H54 (cell line): ENCODE data around the gene TENT5A.
"Not testable (repeated sequence)": the region's sequence is repeated elsewhere in the genome, so short reads cannot be mapped to it uniquely, and the experiment has no call there.

Experiments
- DNase-seq: peaks from one replicate; pipeline ENCODE4 v3.0.0; 2011; ENCODE audit warnings: low spot score, mixed read lengths; ENCODE audit not compliant: insufficient read length
- FAIRE-seq: peaks from 3 replicates; lab custom pipeline; 2011; peaks lifted over from hg19 to GRCh38; lab: Jason Lieb, UNC
- POLR2A ChIP-seq: IDR thresholded peaks from 2 replicates; pipeline ENCODE4 v1.6.1; 2011; ENCODE audit warnings: low read depth, mild to moderate bottlenecking, low read length

Gene TENT5A

GRCh38 chr6:81750681-81751387 is 1.6 kb downstream of the TENT5A start:
- peak; percentile 20 for FAIRE-seq

DNA sequence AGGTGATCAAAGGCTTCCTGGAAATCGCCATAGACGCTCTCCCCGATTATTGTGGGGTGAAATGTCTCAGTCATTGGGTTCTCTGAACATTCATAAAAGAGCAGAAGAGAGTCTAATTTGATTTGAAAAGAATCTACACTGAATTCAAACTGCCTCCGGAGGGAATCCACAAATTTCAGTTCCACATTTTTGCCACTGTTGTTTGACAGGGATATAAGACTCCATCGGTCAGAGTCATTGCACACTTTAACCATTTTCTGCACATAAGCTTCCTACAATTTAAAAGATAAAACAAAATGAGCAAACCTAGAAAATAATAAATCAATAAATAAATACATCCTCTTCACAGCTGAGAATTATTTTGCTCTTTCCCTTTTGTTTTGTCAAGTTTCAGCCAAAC is 2.3 kb downstream of the TENT5A start:
- no peak for TF ChIP-seq POLR2A
- FAIRE-seq (no peak), DNase-seq (no peak)

More at GRCh38 chr6:81750681-81751387, 1.6 kb downstream of the TENT5A start:
- DNase-seq, result no peak
- no peak for TF ChIP-seq POLR2A

DNA sequence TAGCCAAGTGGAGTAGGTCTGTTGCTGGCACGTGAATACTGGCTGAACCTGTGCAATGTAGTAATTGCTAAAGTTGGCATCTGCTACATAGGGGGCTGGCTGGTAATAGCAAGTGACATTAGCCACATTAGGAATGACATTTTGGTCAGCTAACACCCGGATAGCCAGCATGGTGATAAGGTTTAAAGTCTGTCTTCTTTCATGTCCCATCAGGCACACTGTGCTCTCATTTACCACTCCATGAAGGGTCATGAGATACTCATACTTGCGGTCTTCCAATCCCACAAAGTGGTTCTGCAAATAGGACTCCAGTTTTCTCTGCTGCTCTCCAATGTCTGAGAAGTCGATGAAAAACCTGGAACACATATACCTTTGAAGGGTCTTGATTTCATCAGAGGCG is 2.8 kb downstream of the TENT5A start:
- FAIRE-seq, result no peak
- TF ChIP-seq POLR2A, result no peak
- DNase-seq, result no peak

GRCh38 chr6:81748994-81749393 is 3.5 kb downstream of the TENT5A start:
- FAIRE-seq, result no peak
- DNase-seq, result no peak
- no peak for TF ChIP-seq POLR2A

GRCh38 chr6:81747327-81747726 is 5.2 kb downstream of the TENT5A start:
- no peak for TF ChIP-seq POLR2A
- no peak for DNase-seq
- FAIRE-seq, result no peak

DNA sequence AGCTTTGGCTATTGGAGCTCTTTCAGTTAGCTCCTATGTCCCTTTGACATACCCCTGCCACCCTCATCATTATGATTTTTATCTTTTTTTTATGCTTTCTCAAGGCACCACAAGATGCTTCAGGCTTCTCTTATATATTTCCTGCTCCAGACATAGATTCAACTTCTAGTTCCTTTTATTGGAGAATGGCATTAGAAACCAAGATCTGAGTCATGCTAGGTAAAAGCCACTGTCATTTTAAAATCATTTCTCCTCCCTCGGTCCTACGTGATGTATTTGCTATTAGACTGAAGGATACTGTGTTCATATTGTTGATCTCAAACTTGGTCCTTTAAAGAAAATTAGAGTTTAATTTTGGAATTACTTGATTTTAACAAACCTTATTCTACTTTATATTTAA is 8.3 kb downstream of the TENT5A start:
- no peak for FAIRE-seq
- no peak for DNase-seq
- no peak for TF ChIP-seq POLR2A

GRCh38 chr6:81743649-81744048 is 8.8 kb downstream of the TENT5A start:
- FAIRE-seq (peak; percentile 84), DNase-seq (no peak)
- no peak for TF ChIP-seq POLR2A

DNA sequence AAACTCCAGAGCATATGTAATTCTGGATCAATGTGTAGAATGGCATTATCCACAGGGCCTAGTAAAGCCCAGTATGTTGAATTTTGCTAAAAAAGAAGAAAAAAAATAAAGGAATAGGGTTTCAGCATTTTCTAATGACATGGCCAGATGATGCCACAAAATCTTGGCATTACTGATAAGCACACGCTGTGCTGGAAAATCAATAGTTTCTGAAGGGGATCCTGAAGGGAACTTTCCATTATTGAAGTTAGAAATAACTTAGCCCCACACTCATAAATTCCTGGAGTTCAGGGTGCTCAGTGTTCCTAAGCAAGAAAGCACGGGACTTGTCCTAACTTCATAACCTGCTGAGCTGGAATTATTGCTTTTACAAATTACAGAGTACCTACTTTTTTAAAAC is 10.8 kb downstream of the TENT5A start:
- TF ChIP-seq POLR2A, result no peak
- no peak for FAIRE-seq
- DNase-seq, result no peak

DNA sequence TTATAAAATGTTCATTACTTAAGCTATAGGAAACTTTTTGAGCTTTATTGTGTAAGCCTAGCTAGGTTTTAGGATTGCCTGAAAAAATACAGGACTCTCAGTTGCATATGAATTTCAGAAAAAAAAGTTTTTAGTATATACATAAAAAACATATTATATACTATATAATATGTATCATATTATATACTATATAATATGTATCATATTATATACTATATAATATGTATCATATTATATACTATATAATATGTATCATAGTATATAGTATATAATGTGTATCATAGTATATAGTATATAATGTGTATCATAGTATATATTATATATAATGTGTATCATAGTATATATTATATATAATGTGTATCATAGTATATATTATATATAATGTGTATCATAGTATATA is 11.9 kb downstream of the TENT5A start:
- not testable (repeated sequence) for DNase-seq, FAIRE-seq

DNA sequence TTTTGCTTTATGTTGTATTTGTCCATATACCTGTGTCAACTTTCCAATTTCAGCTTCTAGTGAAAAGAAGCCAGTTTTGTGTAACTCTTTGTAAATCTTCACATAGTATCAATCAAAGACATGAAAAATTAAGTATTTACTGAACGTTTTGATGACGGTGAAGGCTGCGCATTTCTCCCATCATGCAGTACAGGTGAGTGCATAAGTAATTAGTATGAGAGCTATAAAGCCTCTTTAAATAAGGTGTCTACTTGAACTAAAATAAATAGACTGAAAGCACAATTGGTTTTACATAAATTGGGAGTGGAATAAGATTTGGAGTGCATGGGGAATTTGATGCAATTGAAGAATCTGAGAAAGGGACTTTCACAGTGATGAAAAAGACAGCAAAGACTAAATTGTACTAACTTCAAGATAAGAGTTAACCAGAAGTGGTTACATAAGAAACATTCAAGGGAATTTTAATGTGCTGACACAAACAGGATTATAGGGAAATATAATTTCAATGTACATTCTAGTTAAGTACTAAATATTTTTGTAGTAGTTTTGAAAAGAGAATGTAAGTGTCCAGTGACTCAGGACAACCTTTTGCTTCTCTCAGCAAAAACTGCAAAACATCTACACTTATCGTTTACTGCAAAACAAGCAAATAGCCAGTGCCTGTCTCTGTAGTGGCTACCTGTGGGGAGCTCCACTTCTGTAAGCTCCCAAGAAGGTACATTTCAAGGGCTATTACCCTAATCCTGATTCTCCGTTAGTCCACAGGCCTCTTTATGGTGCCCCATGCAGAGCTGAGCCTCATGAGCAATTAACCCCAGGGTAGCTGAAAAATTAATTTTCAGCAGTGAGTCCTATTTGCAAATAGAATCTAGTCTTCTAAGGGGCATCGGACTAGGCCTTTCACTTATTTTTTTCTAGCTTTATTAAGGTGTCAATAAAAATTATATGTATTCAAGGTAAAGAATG is 13.0 kb downstream of the TENT5A start:
- TF ChIP-seq POLR2A, result no peak
- DNase-seq, result no peak
- FAIRE-seq, result no peak

GRCh38 chr6:81736428-81736827 is 16.1 kb downstream of the TENT5A start:
- FAIRE-seq, result no peak
- no peak for TF ChIP-seq POLR2A
- no peak for DNase-seq

- TF ChIP-seq POLR2A, result no peak
- FAIRE-seq (peak; percentile 11), DNase-seq (no peak)
Observed at GRCh38 chr6:81735756-81736380, 16.6 kb downstream of the TENT5A start.

DNA sequence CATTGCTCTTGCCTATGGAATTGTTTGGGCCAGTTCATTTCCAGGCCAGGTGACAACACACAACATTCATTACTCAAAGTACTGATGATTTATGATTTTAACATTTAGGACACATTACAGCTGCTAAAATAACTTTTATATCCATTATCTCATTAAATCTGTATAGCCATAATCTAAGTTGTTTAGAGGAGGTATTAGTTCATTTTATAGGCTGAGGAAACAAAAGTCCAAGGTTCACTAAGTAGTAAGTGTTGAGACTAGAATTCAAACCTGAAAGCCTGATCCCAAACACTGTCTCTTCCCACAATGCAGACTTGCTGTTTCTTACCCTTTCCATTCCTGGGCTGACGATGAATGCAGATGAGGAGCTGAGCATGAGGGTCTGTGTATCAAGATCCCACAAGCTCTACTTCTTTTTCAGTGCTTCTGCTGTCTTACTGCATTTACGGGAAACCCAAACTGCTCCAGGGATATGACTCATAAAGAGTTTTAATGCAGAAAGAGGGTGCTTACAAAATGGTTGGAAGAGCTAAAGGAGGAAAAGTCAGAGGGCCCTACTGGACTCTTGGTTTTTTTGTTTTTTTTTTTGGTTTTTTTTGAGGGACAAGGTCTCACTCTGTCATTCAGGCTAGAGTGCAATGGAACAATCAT is 17.9 kb downstream of the TENT5A start:
- FAIRE-seq, result peak; percentile 11
- TF ChIP-seq POLR2A, result no peak
- DNase-seq, result no peak
